Measurements from ENCODE around the gene TSPAN1. TPM values are rescaled to one million over a fixed set of nuclear protein-coding genes. Genes with fewer than 3 reads are reported as not detected.

TSPAN1 gene
- total RNA-seq, 1 donor from 2014 or later = 0.13 TPM

GRCh38 chr1:46160212-46160611 lies 14.7 kb upstream of the TSPAN1 start:
- no peak for DNase-seq (ENCODE audit: low read depth in 2 of 2)

- DNase-seq (ENCODE audit: low read depth in 2 of 2) = peak; percentile 27 to 52
Observed at GRCh38 chr1:46166521-46167462, 8.1 kb upstream of the TSPAN1 start.

GRCh38 chr1:46168477-46168876 lies 6.4 kb upstream of the TSPAN1 start:
- no peak for DNase-seq (ENCODE audit: low read depth in 2 of 2)

DNA sequence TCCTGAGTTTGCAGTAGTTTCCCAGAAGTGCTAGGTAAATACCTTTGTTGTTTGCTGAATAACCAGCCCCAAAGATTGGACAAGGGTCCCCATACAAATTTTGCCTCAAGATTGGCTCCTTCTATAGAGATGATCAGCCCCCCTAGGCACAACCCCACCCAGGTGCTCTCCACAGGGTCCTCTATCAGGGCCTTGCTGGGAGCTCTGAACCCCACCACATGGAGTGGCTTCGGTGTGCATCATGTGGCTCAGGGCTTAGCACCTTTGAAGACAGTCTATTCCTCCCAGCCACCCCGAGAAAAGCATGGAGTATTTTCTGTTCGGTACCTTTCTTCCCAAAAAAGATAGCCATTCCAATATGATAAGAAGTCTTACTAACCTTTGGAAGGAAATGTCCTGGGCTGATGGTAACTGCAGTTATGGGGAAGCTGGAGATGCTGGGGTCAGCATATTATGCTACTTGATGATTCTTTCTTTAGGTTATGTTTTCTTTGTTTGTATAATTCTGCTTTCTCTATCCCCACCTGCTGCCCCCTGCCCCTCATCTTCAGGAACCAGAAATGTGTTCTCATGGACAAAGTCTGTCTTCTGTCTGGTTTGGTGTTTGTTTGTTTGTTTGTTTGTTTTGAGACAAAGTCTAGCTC lies 5.0 kb upstream of the TSPAN1 start:
- DNase-seq (ENCODE audit: low read depth in 2 of 2) = no peak

DNA sequence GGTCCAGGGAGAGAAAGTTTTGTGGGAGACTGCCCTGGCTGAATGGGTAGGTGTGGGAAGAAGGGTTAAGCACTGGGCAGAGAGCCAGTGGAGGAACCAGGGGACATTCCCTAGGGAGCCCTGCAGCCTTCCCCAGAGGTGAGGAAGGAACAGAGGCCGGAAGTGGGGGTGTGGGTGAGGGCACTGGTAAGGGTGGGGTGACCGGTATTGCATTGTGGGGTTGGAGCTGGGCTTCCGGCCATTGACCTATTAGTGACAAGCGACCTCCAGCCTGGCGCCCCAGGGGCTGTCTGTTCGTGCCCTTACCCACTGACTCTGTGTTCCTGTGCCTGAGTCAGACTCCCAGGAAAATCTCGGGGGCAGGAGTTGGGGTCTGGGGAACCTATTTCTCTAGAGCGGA lies 3.5 kb upstream of the TSPAN1 start:
- peak in 1 of 2 donors; percentile 19 for DNase-seq (ENCODE audit: low read depth in 2 of 2)

GRCh38 chr1:46171871-46172270 lies 3.0 kb upstream of the TSPAN1 start:
- DNase-seq (ENCODE audit: low read depth in 2 of 2) = no peak

DNA sequence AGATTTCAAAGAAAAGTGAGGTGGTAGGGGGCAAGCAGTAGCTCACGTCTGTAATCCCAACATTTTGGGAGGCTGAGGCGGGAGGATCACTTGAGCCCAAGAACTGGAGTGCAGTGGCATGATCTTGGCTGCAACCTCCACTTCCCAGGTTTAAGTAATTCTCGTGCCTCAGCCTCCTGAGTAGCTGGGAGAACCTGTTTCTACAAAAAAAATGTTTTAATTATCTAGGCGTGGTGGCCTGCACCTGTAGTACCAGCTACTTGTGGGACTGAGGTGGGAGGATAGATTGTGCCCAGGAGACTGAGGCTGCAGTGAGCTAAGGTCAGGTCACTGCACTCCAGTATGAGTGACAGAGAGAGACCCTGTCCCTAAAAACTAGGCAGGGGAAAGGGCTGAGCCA lies 2.6 kb upstream of the TSPAN1 start:
- no peak for DNase-seq (ENCODE audit: low read depth in 2 of 2)

DNA sequence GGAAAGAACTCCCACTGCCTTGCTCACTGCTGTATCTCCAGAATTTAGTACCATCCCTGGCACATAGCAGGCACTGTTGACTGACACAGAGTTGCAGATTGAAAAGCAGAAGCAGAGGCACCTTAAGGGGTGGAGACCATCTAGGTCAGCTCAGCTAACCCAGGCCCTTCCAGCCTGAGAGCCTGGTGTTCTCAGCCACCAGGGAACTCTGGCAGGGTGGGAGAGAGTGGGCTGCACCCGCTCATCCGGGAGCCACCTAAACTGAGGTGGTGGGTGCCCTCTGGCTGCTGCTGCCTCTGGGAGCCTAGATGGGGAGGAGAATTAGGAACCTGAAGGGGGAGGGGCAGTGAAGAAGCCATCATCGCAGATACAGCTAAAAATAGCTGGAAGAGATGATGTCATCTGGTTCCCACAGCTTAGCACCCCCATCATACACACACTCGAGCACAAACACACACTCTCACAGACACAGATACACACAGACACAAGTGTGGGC lies 1.5 kb upstream of the TSPAN1 start:
- no peak for DNase-seq (ENCODE audit: low read depth in 2 of 2)

DNA sequence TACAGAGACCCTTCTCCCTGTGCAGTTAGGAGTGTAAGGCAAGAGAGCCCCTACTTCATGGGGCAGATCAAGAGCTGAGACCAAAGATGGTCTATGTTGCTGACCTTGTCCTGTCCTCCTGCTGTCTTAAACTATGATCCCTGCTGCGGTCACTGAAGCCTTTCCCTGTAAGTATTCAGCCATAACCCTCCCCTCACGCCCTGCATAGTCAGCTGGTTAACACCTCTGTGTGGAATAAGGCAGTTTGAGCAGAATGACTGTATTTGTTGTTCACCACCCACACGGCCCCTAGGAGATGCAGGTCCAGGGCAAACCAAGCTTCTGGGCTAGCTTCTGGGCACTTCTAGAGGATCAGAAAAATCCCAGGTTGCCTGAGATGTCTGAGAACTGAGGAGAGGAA lies 356 bp downstream of the TSPAN1 start:
- DNase-seq (ENCODE audit: low read depth in 2 of 2) = no peak

DNA sequence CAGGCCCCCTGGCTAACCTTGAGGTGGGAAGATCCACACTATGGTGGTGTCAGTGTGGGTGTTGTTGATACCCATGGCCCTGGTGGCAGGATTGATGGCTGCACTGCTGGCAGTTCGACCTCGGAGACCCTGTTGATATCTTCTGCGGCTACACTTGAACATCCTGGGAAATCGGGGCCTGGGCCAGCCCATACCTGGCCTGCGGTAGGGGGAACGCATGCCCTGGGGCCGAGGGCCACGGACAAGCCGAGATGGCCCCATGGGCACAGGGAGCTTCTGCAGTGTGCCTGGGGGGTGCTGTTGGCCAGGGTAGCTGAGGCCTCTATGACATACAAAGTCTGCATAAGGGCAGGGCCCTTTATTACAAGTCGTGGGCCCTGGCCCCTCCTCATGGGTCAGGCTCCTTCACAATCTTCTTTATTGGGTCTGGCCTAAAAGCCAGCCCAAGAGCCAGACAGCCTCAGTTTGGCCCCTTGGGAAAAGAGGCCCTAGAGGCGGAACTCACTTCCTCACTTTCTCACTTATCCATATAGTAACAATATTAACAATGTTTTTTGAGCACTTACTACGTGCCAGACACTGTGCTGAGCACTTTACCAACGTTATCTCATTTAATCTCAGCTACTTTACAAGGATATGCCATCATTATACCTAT lies 1.5 kb downstream of the TSPAN1 start, which contains the start of gene P3R3URF:
P3R3URF (minus strand) TSS at position 278 of the 655 bp plus-strand sequence; CDS start at position 261, 17 bp downstream.
- DNase-seq (ENCODE audit: low read depth in 2 of 2) = no peak

DNA sequence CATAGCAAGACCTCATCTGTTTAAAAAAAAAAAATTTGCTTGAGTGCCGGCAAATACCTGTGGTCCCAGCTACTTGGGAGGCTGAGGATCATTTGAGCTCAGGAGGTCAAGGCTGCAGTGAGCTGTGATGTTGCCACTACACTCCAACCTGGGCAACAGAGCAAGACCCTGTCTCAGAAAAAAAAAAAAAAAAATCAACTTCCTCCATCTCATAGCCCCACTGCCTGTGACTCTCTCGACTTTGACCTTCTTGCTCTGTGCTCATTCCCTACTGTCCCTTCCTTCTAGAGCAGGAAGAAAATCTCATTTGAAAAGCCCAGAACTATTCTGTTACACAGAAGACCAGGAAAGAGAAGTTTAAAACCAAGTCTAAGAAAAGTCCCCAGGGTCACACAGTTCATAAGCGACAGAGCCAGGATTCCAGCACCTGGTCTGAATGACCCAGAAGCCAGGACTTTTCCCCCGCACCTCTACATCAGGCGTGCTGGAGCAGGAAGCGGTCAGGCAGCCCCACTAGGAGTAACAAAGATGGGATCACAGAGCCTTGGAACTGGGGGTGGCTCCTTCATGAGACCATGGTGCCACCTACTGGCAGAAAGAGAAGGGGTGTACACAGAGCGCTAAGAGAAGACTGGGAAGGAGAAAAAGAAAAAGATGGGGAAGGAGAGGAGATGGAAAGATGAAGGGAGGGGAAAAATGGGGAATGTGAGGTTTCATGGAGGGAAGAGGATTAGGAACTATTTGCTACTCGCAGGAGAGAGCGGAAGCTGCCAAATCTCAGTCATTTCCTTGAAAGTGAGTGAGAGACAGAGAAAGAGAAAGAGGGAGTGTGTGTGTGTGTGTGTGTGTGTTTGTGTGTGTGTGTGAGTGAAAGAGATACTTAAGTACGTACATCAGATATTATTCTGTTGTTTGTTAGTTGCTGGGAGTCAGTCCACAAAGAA lies 4.5 kb downstream of the TSPAN1 start:
- peak; percentile 66 to 87 for DNase-seq (ENCODE audit: low read depth in 2 of 2)

- no peak for DNase-seq (ENCODE audit: low read depth in 2 of 2)
Observed at GRCh38 chr1:46180082-46180616, 5.3 kb downstream of the TSPAN1 start.

- peak in 1 of 2 donors; percentile 85 for DNase-seq (ENCODE audit: low read depth in 2 of 2)
Observed at GRCh38 chr1:46181343-46182260, 6.7 kb downstream of the TSPAN1 start.

GRCh38 chr1:46183079-46183847 lies 8.4 kb downstream of the TSPAN1 start:
- peak; percentile 41 to 96 for DNase-seq (ENCODE audit: low read depth in 2 of 2)

DNA sequence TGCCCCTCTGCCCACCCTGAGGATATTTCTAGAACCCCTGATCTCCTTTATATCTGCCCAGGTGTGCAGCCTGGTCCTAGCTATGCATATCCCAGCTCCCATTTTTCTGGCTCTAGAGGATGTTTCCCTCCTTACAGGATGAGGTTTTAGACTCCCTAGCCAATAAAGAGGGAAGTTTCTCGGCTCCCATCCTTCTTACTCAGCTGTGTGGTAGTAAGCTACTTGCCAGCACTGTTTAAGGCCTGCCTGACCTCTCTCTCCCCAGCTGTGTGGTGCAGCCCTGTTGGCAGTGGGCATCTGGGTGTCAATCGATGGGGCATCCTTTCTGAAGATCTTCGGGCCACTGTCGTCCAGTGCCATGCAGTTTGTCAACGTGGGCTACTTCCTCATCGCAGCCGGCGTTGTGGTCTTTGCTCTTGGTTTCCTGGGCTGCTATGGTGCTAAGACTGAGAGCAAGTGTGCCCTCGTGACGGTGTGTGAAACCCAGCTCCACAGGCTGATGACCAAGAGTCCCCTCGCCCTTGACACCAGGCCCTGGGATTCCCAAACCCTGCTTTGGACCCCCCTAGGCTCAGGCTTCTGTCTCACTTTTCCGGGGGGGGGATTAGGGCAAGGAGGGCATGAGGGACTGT lies 9.2 kb downstream of the TSPAN1 start:
- no peak for DNase-seq (ENCODE audit: low read depth in 2 of 2)

- no peak for DNase-seq (ENCODE audit: low read depth in 2 of 2)
Observed at GRCh38 chr1:46184920-46185658, 10.2 kb downstream of the TSPAN1 start.

DNA sequence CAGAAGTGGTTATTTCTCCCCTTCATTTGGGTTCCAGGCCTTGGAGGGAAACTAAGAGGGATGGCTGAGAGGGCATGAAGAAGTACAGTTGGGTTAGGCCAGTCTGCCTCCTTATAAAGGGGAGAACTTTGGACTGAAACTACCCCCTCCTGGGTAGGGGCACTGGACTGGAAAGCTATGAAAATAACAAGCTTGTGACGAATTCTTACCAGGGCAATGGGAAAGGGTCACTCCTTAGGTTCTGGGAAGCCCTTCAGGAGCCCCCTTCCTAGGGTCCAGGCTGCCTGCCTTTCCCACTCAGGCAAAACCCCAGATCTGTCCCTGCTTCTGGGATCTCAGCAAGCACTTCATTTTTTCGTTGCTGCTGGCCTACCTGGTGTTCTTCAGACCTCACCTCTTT lies 11.2 kb downstream of the TSPAN1 start:
- no peak for DNase-seq (ENCODE audit: low read depth in 2 of 2)
